Lower leg skin (tissue), 4 donors: Measurements from ENCODE around the gene PRKCH. TPM values are rescaled to one million over a fixed set of nuclear protein-coding genes. Genes with fewer than 3 reads are reported as not detected.
A peak's percentile ranks its signal among the peaks of the same experiment; 100 is the strongest.

ENCODE experiments used
- DNase-seq, 2 donors: peaks; one replicate each; pipeline ENCODE4 v3.0.0-alpha.2; 2019; ENCODE audit warnings: low spot score in 2 of 2
- H3K4me3 ChIP-seq: fragments of 200-600 bp; sonication (generic); 2 replicates; pipeline ENCODE4 v1.5.1; 2017; ENCODE audit warnings: mild to moderate bottlenecking, low read depth; ENCODE audit not compliant: poor library complexity, severe bottlenecking
- POLR2A ChIP-seq, 2 donors: fragments of 450-650 bp; IDR thresholded peaks; one replicate each; pipeline ENCODE4 v1.6.1; 2016 to 2017; ENCODE audit warnings: antibody characterized with exemption in 2 of 2, mild to moderate bottlenecking in 1 of 2, moderate library complexity in 1 of 2
- WGBS, 2 donors: methylation state at CpG; one replicate each; pipeline ENCODE4 v1.1.5; 2018; 5-methylcytosine and 5-hydroxymethylcytosine counted together
- intact Hi-C: fragments of 100-400 bp; cut with DNase I; formaldehyde crosslinking; loops from one replicate; pipeline ENCODE4 v1.15.0; 2023; ENCODE audit warnings: low total_unique reads
- total RNA-seq, 4 donors: library from RNA; depleted of rRNA; stranded (reverse); fragments of >200 nt; gene quantifications; one replicate each; pipeline ENCODE4 v1.1.0, GENCODE V29; 2016
- TF ChIP-seq, protein P1 (sequence below), 3 donors: fragments of 450-650 bp; IDR thresholded peaks; one replicate each; pipeline ENCODE4 v1.5.1; 2016; ENCODE audit warnings: antibody characterized with exemption in 3 of 3, mild to moderate bottlenecking in 3 of 3, moderate library complexity in 2 of 3

PRKCH gene
- total RNA-seq, 4 donors from 2014 or later, result 57.3 to 103 (median 66.7) TPM

DNA sequence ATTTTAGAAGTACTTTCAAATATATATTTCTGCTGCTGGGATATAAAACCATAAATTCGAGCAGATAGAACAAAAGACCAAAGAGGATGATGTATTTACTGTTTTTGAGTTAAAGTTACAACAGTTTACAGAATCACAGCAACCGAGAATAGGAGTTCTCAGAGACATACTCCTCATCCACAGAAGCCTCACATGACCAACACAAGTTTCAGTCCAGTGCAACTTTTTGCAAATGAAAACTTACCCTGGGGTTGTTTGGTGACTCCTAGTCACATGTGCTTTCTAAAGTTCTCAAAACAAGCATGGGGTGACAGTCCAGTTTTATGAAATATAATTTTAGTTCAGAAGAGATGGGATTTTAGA is 117.1 kb downstream of the PRKCH start:
- WGBS, 2 donors, result 32 to 39% methylated on average over 2 of the region's 2 CpGs
- intact Hi-C loops, result no loop called here
- TF ChIP-seq POLR2A (IDR thresholded peaks at IDR 0.05), result no peak
- TF ChIP-seq, protein P1, sequence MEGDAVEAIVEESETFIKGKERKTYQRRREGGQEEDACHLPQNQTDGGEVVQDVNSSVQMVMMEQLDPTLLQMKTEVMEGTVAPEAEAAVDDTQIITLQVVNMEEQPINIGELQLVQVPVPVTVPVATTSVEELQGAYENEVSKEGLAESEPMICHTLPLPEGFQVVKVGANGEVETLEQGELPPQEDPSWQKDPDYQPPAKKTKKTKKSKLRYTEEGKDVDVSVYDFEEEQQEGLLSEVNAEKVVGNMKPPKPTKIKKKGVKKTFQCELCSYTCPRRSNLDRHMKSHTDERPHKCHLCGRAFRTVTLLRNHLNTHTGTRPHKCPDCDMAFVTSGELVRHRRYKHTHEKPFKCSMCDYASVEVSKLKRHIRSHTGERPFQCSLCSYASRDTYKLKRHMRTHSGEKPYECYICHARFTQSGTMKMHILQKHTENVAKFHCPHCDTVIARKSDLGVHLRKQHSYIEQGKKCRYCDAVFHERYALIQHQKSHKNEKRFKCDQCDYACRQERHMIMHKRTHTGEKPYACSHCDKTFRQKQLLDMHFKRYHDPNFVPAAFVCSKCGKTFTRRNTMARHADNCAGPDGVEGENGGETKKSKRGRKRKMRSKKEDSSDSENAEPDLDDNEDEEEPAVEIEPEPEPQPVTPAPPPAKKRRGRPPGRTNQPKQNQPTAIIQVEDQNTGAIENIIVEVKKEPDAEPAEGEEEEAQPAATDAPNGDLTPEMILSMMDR (IDR thresholded peaks at IDR 0.05), result no peak

DNA sequence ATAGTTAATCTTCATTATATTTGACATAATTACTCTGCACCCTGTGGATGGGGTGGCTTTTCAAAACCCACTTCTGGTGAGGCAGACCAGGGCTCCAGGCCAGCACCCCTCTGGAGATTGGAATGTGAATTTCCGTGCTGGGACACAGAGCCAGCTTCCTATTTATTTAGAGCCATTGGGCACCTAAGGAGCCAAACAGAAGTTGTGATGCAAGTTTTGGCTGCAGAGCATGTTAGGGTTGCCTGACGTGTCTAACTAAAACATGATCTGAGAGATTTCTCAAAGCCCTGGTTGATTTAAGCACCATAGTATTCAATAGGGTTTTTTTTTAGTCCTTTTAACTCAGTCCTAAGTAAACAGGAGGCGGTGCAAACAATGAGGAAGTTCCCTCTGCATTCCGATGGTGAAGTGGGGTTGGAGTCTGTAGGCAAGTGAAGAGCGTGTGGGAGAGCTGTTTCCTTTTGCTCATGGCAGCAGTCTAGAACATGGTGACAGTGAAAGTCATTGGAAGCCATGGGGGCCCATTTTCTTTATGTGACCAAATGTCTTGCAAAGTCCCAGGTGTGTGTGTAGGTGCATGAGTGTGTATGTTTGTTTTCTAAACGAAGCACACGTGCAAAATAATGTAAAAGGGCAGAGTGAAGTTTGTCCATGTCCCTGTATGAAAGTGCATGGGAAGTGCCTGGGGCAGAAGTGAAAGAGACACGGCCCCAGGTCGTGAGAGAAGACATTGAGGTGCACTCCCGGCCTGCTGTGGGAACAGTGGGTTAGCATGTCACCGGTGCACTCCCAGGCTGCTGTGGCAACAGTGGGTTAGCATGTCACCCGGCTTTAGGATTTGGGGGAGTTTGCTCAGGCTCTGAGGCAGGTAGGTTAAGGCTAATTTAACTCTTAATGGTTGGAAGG is 117.7 kb downstream of the PRKCH start:
- TF ChIP-seq POLR2A (IDR thresholded peaks at IDR 0.05), result no peak
- TF ChIP-seq, protein P1 (IDR thresholded peaks at IDR 0.05), result no peak
- H3K4me3 ChIP-seq, result no peak overlapping the region
- DNase-seq, result peak; percentile 78 to 89
- intact Hi-C loops, result no loop called here
- 22 to 26% methylated on average over 12 of the region's 12 CpGs for WGBS, 2 donors

More for the DNA sequence above, 117.1 kb downstream of the PRKCH start:
- H3K4me3 ChIP-seq, result no peak overlapping the region
- peak in 1 of 2 donors; percentile 51 for DNase-seq

DNA sequence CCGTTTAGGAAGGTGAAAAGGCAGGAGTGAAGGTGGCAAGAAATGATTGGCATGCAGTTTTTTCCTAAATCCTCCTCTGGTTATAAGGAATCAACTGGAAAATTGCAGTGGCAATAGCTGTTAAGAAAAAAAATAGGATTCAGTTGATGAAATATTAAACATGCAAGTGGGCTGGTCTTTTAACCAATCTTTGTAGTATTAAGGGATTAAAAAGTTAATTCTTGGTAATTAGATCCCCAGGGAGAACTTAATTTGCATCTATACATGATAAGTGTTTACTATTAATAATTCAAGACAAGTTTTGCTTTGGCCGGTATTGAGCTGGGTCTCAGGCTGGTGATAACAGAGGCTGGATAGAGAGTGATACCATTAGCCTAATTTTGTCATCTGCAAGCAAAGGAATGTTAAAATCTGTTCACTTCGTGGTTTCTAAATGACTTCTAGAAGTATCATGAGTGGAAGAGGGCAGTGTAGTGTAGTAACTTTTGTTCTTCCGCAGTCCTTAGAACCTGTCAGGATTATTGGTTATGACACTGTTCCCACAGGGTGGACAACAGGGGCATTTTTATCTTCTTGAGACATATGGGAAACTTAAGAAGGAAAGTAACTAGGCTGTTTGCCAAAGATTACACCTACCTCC is 118.5 kb downstream of the PRKCH start:
- WGBS, 2 donors, result 71 to 75% methylated on average over 4 of the region's 4 CpGs
- no peak for TF ChIP-seq POLR2A (IDR thresholded peaks at IDR 0.05)
- TF ChIP-seq, protein P1 (IDR thresholded peaks at IDR 0.05), result no peak
- H3K4me3 ChIP-seq, result no peak overlapping the region

DNA sequence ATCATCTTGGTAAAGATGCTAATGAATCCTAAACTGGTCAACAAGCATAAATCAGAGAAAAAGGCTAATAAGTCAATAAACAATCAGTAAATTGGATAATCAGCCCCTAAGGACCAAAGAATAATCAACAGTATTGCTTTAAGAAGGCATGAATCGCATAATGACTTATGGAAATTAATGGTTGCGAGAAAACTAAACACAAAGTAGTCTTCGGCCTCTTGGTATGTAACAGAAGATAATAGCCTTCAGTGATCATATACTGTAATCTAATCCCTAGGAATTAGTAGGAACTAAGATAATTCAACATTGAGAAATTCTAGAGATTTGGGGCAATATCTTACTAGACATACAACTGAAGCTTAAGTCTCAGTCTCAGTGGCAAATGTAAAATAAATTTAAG is 122.1 kb downstream of the PRKCH start:
- no peak for TF ChIP-seq POLR2A (IDR thresholded peaks at IDR 0.05)
- TF ChIP-seq, protein P1 (IDR thresholded peaks at IDR 0.05), result no peak
- 92 to 94% methylated on average over 3 of the region's 3 CpGs for WGBS, 2 donors
- intact Hi-C loops, result no loop called here
- DNase-seq, result no peak
- H3K4me3 ChIP-seq, result no peak overlapping the region

More for the DNA sequence above, 118.5 kb downstream of the PRKCH start:
- no peak for DNase-seq
- intact Hi-C loops, result no loop called here

DNA sequence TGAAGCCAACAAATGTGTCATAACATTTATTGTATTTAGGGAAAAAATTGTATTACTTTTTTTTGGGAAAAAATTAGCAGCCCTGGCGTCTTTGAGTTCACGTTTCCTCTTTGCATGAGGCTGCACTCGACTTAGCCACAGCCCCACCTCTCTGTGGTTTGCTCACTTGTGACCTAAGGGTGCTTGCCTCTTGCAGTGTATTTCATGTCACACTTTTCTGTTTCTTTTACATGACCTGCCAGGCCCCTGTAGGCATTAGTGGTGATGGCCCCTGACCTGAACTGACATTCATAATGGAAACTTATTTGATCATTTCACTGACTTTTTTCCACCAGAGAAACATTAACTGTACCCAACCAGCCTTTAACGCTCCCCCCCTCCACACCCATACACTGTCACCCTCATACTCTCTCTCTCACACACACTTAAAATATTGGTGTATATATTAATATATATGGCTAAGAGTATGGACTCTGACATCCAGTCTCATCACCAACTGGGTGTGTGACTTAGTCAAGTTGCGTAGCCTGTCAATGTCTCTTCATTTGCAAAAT is 122.9 kb downstream of the PRKCH start:
- 74 to 79% methylated on average over 5 of the region's 5 CpGs for WGBS, 2 donors
- DNase-seq, result no peak
- no peak overlapping the region for H3K4me3 ChIP-seq
- intact Hi-C loops, result no loop called here
- TF ChIP-seq POLR2A (IDR thresholded peaks at IDR 0.05), result no peak
- TF ChIP-seq, protein P1 (IDR thresholded peaks at IDR 0.05), result no peak
